ENCODE measurements around the gene UROS.

Gene UROS

GRCh38 chr10:125808047-125808446 lies 15.0 kb downstream of the UROS start:
- DNase-seq (ENCODE audit: low spot score), result no peak
- TF ChIP-seq, protein P1, sequence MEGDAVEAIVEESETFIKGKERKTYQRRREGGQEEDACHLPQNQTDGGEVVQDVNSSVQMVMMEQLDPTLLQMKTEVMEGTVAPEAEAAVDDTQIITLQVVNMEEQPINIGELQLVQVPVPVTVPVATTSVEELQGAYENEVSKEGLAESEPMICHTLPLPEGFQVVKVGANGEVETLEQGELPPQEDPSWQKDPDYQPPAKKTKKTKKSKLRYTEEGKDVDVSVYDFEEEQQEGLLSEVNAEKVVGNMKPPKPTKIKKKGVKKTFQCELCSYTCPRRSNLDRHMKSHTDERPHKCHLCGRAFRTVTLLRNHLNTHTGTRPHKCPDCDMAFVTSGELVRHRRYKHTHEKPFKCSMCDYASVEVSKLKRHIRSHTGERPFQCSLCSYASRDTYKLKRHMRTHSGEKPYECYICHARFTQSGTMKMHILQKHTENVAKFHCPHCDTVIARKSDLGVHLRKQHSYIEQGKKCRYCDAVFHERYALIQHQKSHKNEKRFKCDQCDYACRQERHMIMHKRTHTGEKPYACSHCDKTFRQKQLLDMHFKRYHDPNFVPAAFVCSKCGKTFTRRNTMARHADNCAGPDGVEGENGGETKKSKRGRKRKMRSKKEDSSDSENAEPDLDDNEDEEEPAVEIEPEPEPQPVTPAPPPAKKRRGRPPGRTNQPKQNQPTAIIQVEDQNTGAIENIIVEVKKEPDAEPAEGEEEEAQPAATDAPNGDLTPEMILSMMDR (IDR thresholded peaks at IDR 0.05; ENCODE audit: extremely low read depth, insufficient read depth, missing control alignments), result no peak
- in situ Hi-C loops (cut with MboI; ENCODE audit: low pct_unique_long_range_greater_than_20kb, low sequenced_read_pairs, unreplicated experiment), result no loop called here

GRCh38 chr10:125802739-125803138 lies 20.3 kb downstream of the UROS start:
- TF ChIP-seq, protein P1 (IDR thresholded peaks at IDR 0.05; ENCODE audit: extremely low read depth, insufficient read depth, missing control alignments), result no peak
- in situ Hi-C loops (cut with MboI; ENCODE audit: low pct_unique_long_range_greater_than_20kb, low sequenced_read_pairs, unreplicated experiment), result no loop called here
- DNase-seq (ENCODE audit: low spot score), result no peak

GRCh38 chr10:125802131-125802530 lies 20.9 kb downstream of the UROS start:
- no peak for DNase-seq (ENCODE audit: low spot score)
- in situ Hi-C loops (cut with MboI; ENCODE audit: low pct_unique_long_range_greater_than_20kb, low sequenced_read_pairs, unreplicated experiment), result no loop called here
- TF ChIP-seq, protein P1 (IDR thresholded peaks at IDR 0.05; ENCODE audit: extremely low read depth, insufficient read depth, missing control alignments), result no peak

GRCh38 chr10:125801574-125801973 lies 21.5 kb downstream of the UROS start:
- TF ChIP-seq, protein P1 (IDR thresholded peaks at IDR 0.05; ENCODE audit: extremely low read depth, insufficient read depth, missing control alignments), result no peak
- no peak for DNase-seq (ENCODE audit: low spot score)
- in situ Hi-C loops (cut with MboI; ENCODE audit: low pct_unique_long_range_greater_than_20kb, low sequenced_read_pairs, unreplicated experiment), result no loop called here

GRCh38 chr10:125799451-125800182 lies 23.4 kb downstream of the UROS start:
- TF ChIP-seq, protein P1 (IDR thresholded peaks at IDR 0.05; ENCODE audit: extremely low read depth, insufficient read depth, missing control alignments), result no peak
- no peak for DNase-seq (ENCODE audit: low spot score)
- in situ Hi-C loops (cut with MboI; ENCODE audit: low pct_unique_long_range_greater_than_20kb, low sequenced_read_pairs, unreplicated experiment), result no loop called here

GRCh38 chr10:125797994-125798662 lies 24.9 kb downstream of the UROS start:
- TF ChIP-seq, protein P1 (IDR thresholded peaks at IDR 0.05; ENCODE audit: extremely low read depth, insufficient read depth, missing control alignments), result no peak
- in situ Hi-C loops (cut with MboI; ENCODE audit: low pct_unique_long_range_greater_than_20kb, low sequenced_read_pairs, unreplicated experiment), result no loop called here
- DNase-seq (ENCODE audit: low spot score), result no peak

All from GM13977 (cell line).